Measurements from ENCODE around the gene SNRNP25.
"Not testable (repeated sequence)": the region's sequence is repeated elsewhere in the genome, so short reads cannot be mapped to it uniquely, and the experiment has no call there.

SNRNP25 gene

GRCh38 chr16:45454-45853, 8.2 kb upstream of the SNRNP25 start:
- TF ChIP-seq CTCF (IDR thresholded peaks at IDR 0.05; ENCODE audit: extremely low read depth, insufficient read depth, missing control alignments) = no peak
- DNase-seq (ENCODE audit: low spot score) = no peak
- in situ Hi-C loops (cut with MboI; ENCODE audit: low pct_unique_long_range_greater_than_20kb, low sequenced_read_pairs, unreplicated experiment) = no loop called here

- in situ Hi-C loops (cut with MboI; ENCODE audit: low pct_unique_long_range_greater_than_20kb, low sequenced_read_pairs, unreplicated experiment) = not testable (repeated sequence)
Measured at GRCh38 chr16:46510-46909, 7.1 kb upstream of the SNRNP25 start.

GRCh38 chr16:47234-47633, 6.4 kb upstream of the SNRNP25 start:
- no peak for TF ChIP-seq CTCF (IDR thresholded peaks at IDR 0.05; ENCODE audit: extremely low read depth, insufficient read depth, missing control alignments)
- no peak for DNase-seq (ENCODE audit: low spot score)
- in situ Hi-C loops (cut with MboI; ENCODE audit: low pct_unique_long_range_greater_than_20kb, low sequenced_read_pairs, unreplicated experiment) = no loop called here

More at GRCh38 chr16:46510-46909, 7.1 kb upstream of the SNRNP25 start:
- not testable (repeated sequence) for DNase-seq (ENCODE audit: low spot score)

DNA sequence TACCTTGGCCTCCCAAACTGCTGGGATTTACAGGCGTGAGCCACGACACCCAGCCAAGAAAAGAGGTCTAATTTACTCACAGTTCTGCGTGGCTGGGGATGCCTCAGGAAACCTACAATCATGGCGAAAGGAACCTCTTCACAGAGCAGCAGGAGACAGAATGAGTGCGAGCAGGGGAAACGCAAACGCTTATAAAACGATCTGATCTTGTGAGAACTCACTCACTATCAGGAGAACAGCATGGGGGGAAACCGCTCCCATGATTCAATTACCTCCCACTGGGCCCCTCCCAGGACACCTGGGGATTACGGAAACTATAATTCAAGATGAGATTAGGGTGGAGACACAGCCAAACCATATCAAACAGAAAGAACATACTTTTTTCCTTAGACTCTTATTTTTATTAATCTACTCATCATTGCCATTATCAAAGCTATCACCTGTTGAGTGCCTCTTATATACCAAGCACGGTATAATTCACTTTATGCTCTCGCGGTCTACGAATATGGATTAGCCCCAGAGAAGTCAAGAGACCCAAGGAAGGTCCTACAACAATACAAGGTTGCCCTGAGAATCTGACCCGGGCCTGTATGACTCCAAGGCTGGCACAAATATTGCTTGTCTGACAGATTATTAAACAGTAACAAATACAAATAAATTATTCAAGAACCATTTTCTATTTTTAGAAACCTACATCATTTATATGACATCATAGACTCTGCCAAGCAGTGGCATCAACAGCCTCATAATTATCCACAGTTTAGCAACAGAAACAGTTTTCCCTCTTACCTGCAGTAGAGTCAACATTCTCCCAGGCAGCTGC, 2.6 kb upstream of the SNRNP25 start:
- no peak for TF ChIP-seq CTCF (IDR thresholded peaks at IDR 0.05; ENCODE audit: extremely low read depth, insufficient read depth, missing control alignments)
- in situ Hi-C loops (cut with MboI; ENCODE audit: low pct_unique_long_range_greater_than_20kb, low sequenced_read_pairs, unreplicated experiment) = no loop called here
- DNase-seq (ENCODE audit: low spot score) = no peak

DNA sequence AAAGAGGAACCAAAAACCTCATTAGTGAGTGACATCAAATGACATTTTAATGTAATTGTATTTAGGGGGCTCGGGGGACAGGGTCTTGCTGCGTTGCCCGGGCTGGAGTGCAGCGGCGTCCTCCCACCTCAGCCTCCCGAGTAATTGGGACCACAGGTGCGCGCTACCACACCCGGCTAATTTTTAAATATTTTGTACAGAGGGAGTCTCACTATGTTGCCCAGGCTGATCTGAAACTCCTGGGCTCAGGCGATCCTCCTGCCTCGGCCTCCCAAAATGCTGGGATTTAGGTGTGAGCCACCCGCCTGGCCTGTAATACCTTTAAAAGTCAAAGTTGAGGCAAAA, 581 bp downstream of the SNRNP25 start:
- DNase-seq (ENCODE audit: low spot score) = no peak
- no peak for TF ChIP-seq CTCF (IDR thresholded peaks at IDR 0.05; ENCODE audit: extremely low read depth, insufficient read depth, missing control alignments)
- in situ Hi-C loops (cut with MboI; ENCODE audit: low pct_unique_long_range_greater_than_20kb, low sequenced_read_pairs, unreplicated experiment) = no loop called here

DNA sequence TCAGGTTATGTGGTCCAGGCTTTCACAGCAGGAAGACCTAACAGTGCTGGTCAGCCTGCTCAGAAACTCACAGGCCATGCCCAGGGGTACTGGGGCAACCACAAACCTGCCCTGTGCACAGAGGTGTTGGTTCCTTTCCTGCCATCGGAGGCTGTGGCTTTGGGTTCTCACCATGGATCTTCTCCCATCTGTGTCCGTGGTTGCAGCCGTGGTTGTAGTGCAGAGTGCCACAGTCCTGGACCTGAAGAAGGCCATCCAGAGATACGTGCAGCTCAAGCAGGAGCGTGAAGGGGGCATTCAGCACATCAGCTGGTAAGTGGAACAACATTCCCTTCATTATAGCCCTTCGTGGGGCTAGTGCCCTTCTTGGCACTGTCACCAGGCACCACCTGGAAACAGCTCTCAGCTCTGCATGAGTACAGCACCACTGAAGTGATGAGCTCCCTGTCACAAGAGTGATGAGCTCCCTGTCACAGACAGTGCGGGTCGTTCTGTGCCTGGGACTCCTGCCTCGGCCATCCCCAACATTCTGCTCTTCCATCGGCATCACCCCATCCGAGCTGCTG, 2.0 kb downstream of the SNRNP25 start:
- DNase-seq (ENCODE audit: low spot score) = no peak
- in situ Hi-C loops (cut with MboI; ENCODE audit: low pct_unique_long_range_greater_than_20kb, low sequenced_read_pairs, unreplicated experiment) = no loop called here
- no peak for TF ChIP-seq CTCF (IDR thresholded peaks at IDR 0.05; ENCODE audit: extremely low read depth, insufficient read depth, missing control alignments)

- no peak for TF ChIP-seq CTCF (IDR thresholded peaks at IDR 0.05; ENCODE audit: extremely low read depth, insufficient read depth, missing control alignments)
- no peak for DNase-seq (ENCODE audit: low spot score)
- in situ Hi-C loops (cut with MboI; ENCODE audit: low pct_unique_long_range_greater_than_20kb, low sequenced_read_pairs, unreplicated experiment) = no loop called here
Measured at GRCh38 chr16:56231-56927, 2.8 kb downstream of the SNRNP25 start.
